Stimulated activated CD4-positive, alpha-beta T cell treated with anti-CD3 and anti-CD28 coated beads, TNF-alpha, amount 100 ng/mL, for 1 hour (primary cell): ENCODE measurements around the gene ATF7.

Experiments
- DNase-seq, 3 donors: peaks; one replicate each; pipeline ENCODE4 v3.0.0-alpha.2; 2020; ENCODE audit warnings: low read depth in 3 of 3, low spot score in 1 of 3

ATF7 gene

DNA sequence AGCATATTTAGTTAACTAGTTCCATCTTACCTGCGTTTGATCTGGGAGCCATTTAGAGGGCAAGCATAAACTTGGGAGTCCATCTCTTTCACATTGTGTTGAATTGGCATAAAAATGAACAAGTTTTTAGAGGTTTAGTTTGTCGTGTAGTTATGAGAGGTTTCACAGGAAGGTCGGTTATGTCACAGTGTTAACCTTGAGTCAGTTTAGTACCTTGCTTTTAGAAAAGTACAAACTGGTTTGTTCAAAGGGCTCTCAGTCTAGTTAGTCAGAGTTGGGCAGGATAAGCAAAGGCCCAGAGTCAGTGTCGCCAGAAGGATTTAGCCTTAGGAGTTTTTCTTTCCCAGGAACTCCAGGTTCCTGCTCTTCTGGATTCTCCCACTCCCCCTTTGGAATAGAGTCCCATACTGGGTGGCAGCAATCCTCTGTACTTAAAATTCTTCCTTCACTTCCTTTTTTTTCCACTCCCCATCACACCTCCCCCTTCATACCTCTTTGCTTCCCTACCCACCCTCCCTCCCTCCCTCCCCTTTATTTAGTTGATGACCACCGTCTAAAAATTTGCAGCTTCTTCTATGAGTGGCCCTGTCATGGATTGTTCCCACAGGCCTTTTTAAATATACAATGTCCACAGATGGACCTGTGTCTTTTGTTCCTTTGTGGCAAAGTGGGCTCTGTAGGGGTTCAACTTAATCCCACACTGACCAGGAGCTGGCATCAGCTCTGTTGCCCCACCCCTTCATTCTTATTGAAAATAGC lies 162.2 kb downstream of the ATF7 start:
- DNase-seq, result no peak

DNA sequence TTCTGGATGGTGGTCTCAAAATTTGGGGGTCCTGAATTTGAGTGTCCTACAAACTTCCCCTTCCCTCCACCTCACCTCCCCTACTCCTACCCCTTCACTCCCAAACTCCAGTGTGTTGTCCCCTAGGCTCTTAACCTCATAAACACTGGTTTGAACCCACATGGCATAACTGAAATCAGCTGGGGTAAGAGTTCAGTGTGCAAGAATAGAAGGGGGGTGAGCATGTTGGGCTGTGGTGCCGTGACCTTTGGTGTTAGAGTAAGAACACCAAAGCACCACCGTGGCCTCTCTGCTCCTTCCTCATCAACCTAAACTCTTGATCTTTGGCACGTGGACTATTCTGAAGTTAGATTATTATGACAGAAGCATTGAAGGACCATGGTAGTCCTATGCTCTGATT lies 163.2 kb downstream of the ATF7 start:
- no peak for DNase-seq

DNA sequence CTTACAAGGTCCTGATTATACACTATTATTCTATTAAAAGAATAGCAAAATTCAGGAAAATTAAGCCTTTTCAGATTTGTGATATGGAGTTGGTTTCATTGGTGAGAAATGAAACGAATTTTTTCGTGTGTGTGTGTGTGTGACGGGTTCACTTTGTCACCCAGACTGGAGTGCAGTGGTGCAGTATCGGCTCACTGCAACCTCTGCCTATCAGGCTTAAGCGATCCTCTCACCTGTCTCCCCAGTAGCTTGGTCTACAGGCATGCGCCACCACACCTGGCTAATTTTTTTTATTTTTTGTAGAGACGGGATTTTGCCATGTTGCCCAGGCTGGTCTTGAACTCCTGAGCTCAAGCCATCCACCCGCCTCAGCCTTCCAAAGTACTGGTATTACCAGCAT lies 164.6 kb downstream of the ATF7 start:
- no peak for DNase-seq

DNA sequence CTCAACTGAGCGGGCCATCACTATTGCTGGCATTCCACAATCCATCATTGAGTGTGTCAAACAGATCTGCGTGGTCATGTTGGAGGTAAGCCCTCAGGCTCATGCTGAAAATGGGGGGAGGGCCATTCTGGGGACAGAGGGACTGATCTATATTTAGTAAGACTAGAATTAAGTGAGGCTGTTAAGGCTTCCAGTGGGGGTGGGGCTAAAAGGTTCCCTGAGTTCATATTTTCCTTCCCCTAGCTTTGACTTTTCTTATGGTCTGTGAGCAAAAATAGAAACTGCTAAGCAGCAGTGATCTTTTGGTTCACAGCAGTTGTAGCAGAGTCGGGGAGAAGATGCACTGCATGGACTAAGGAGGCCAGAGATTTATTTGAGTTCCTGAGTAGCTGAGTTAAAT lies 165.1 kb downstream of the ATF7 start:
- no peak for DNase-seq

DNA sequence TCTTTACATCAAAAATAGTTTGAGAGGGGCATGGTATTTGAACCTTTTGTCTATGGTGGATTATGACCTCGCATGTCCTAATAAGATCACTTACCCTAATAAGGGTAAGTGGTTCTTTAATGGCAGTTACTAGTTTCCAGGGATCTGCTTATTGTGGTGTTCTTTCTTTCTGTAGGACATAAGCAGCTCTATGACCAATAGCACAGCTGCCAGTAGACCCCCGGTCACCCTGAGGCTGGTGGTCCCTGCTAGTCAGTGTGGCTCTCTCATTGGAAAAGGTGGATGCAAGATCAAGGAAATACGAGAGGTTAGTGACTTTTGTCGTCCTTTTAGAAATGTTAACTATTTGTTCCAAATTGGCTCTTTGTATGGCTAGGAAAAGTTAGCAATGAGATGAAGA lies 167.1 kb downstream of the ATF7 start:
- no peak for DNase-seq
